Glutamatergic neuron (in vitro differentiated cells): Measurements from ENCODE around the gene TMEM94. TPM values are rescaled to one million over a fixed set of nuclear protein-coding genes. Genes with fewer than 3 reads are reported as not detected.
"Not testable (repeated sequence)": the region's sequence is repeated elsewhere in the genome, so short reads cannot be mapped to it uniquely, and the experiment has no call there.

Experiments
- DNase-seq: peaks from one replicate; pipeline ENCODE4 v3.0.0; 2022
- H3K27ac Mint-ChIP-seq: one replicate; pipeline ENCODE4 v1.8.0; 2020; ENCODE audit warnings: mild to moderate bottlenecking, mixed read lengths, inconsistent platforms; ENCODE audit not compliant: unreplicated experiment
- H3K27me3 Mint-ChIP-seq: one replicate; pipeline ENCODE4 v1.8.0; 2020; ENCODE audit warnings: mild to moderate bottlenecking, moderate library complexity, mixed read lengths, inconsistent platforms; ENCODE audit not compliant: unreplicated experiment
- H3K36me3 Mint-ChIP-seq: one replicate; pipeline ENCODE4 v1.8.0; 2020; ENCODE audit warnings: mild to moderate bottlenecking, mixed read lengths, inconsistent platforms; ENCODE audit not compliant: unreplicated experiment
- H3K4me1 Mint-ChIP-seq: one replicate; pipeline ENCODE4 v1.8.0; 2020; ENCODE audit warnings: mild to moderate bottlenecking, low read depth, mixed read lengths, inconsistent platforms; ENCODE audit not compliant: unreplicated experiment
- H3K4me3 Mint-ChIP-seq: one replicate; pipeline ENCODE4 v1.8.0; 2020; ENCODE audit warnings: mild to moderate bottlenecking, mixed read lengths, inconsistent platforms; ENCODE audit not compliant: unreplicated experiment
- H3K9me3 Mint-ChIP-seq: one replicate; pipeline ENCODE4 v1.8.0; 2020; ENCODE audit warnings: mild to moderate bottlenecking, moderate library complexity, mixed read lengths, inconsistent platforms; ENCODE audit not compliant: unreplicated experiment
- CTCF ChIP-seq: fragments of 200-600 bp; sonication (generic); IDR thresholded peaks from one replicate; pipeline ENCODE4 v1.5.0; 2021; ENCODE audit not compliant: partially characterized antibody, unreplicated experiment
- total RNA-seq: library from RNA; stranded (reverse); fragmentation: NEBNext Ultra II Directional; extraction: Animal tissue kit (Norgen Biotek cat#: 25700); gene quantifications from one replicate; pipeline ENCODE4 v1.2.1, GENCODE V29; 2021; ENCODE audit not compliant: unreplicated experiment

Gene TMEM94
- total RNA-seq, 1 donor from 2014 or later, result 117 TPM

- H3K4me1 Mint-ChIP-seq, result no peaks in the 10 kb centered on the region
Measured at GRCh38 chr17:75447951-75448856, 8.2 kb upstream of the TMEM94 start.

GRCh38 chr17:75450270-75450669 is 6.2 kb upstream of the TMEM94 start:
- H3K27ac Mint-ChIP-seq, result peak overlapping the region; percentile 22
- no peaks in the 10 kb centered on the region for H3K36me3 Mint-ChIP-seq
- H3K4me1 Mint-ChIP-seq, result peaks cover under 1% of the 10 kb centered on the region
- H3K9me3 Mint-ChIP-seq, result no peaks in the 10 kb centered on the region
- no peak overlapping the region for H3K4me3 Mint-ChIP-seq
- DNase-seq, result no peak
- no peak for TF ChIP-seq CTCF
- peaks cover 4% of the 10 kb centered on the region for H3K27me3 Mint-ChIP-seq

More at GRCh38 chr17:75447951-75448856, 8.2 kb upstream of the TMEM94 start:
- H3K4me3 Mint-ChIP-seq, result no peak overlapping the region
- no peak for TF ChIP-seq CTCF
- peaks cover 2% of the 10 kb centered on the region for H3K27me3 Mint-ChIP-seq
- DNase-seq, result no peak
- no peaks in the 10 kb centered on the region for H3K9me3 Mint-ChIP-seq
- no peak overlapping the region for H3K27ac Mint-ChIP-seq
- H3K36me3 Mint-ChIP-seq, result no peaks in the 10 kb centered on the region

GRCh38 chr17:75454193-75454592 is 2.2 kb upstream of the TMEM94 start:
- Mint-ChIP-seq H3K27me3 (peaks cover 7% of the 10 kb centered on the region), H3K36me3 (no peaks in the 10 kb centered on the region), H3K9me3 (peaks cover 3% of the 10 kb centered on the region), H3K4me1 (peaks cover 14% of the 10 kb centered on the region), H3K4me3 (no peak overlapping the region), H3K27ac (no peak overlapping the region)
- TF ChIP-seq CTCF, result no peak
- no peak for DNase-seq

- H3K27ac Mint-ChIP-seq, H3K36me3 Mint-ChIP-seq, H3K27me3 Mint-ChIP-seq, H3K4me3 Mint-ChIP-seq, H3K9me3 Mint-ChIP-seq, DNase-seq: not testable (repeated sequence)
- peaks cover 14% of the 10 kb centered on the region for H3K4me1 Mint-ChIP-seq
Measured at GRCh38 chr17:75454672-75455071, 1.8 kb upstream of the TMEM94 start.

GRCh38 chr17:75456039-75456416 is 407 bp upstream of the TMEM94 start:
- Mint-ChIP-seq H3K27me3 (peaks cover 7% of the 10 kb centered on the region), H3K9me3 (peaks cover 3% of the 10 kb centered on the region), H3K27ac (peak overlapping the region; percentile 99), H3K36me3 (no peaks in the 10 kb centered on the region), H3K4me1 (peaks cover 16% of the 10 kb centered on the region), H3K4me3 (peak overlapping the region; percentile 99)
- no peak for TF ChIP-seq CTCF
- no peak for DNase-seq
